ENCODE results near the gene TRMT1.

TRMT1 gene

GRCh38 chr19:13127811-13128575, 11.5 kb upstream of the TRMT1 start:
- Histone ChIP-seq H3K4me3 (ENCODE audit: low read length, poor library complexity, severe bottlenecking) (no peak overlapping the region), H3K36me3 (ENCODE audit: insufficient read depth, low read length) (peaks cover 6% of the 10 kb centered on the region; the same call in 1 of the 2 replicates), H3K9me3 (ENCODE audit: insufficient read depth, low read depth, low read length) (no peaks in the 10 kb centered on the region), H3K79me2 (ENCODE audit: insufficient read depth, low read length) (peaks cover 87% of the 10 kb centered on the region), H3K9me2 (replicated peaks; ENCODE audit: low read depth, low read length) (no peaks in the 10 kb centered on the region), H3K27me3 (ENCODE audit: insufficient read depth, low read length, poor library complexity, severe bottlenecking) (no peaks in the 10 kb centered on the region), H3K4me2 (ENCODE audit: low read depth, low read length, poor library complexity, severe bottlenecking) (no peak overlapping the region), H4K20me1 (ENCODE audit: insufficient read depth, low read length, poor library complexity, severe bottlenecking) (peaks cover 57% of the 10 kb centered on the region), H2AFZ (ENCODE audit: low read length) (no peak overlapping the region), H3F3A (ENCODE audit: low read depth) (no peaks in the 10 kb centered on the region), H3K9ac (ENCODE audit: low read depth, low read length, poor library complexity, severe bottlenecking) (no peak overlapping the region), H3K4me1 (ENCODE audit: insufficient read depth, low read length, poor library complexity, severe bottlenecking) (peaks cover 16% of the 10 kb centered on the region)
- no peak for TF ChIP-seq EZH2phosphoT487 (IDR thresholded peaks at IDR 0.05; ENCODE audit: borderline replicate concordance)
- TF ChIP-seq CTCF (conservative IDR thresholded peaks at IDR 0.05; ENCODE audit: low read length) = no peak

GRCh38 chr19:13127051-13127450, 10.5 kb upstream of the TRMT1 start:
- Histone ChIP-seq H3K9me2 (replicated peaks; ENCODE audit: low read depth, low read length) (no peaks in the 10 kb centered on the region), H2AFZ (ENCODE audit: low read length) (no peak overlapping the region), H3F3A (ENCODE audit: low read depth) (no peaks in the 10 kb centered on the region), H3K9ac (ENCODE audit: low read depth, low read length, poor library complexity, severe bottlenecking) (no peak overlapping the region), H3K36me3 (ENCODE audit: insufficient read depth, low read length) (peaks cover 6% of the 10 kb centered on the region; the same call in 1 of the 2 replicates), H3K4me3 (ENCODE audit: low read length, poor library complexity, severe bottlenecking) (no peak overlapping the region), H3K4me2 (ENCODE audit: low read depth, low read length, poor library complexity, severe bottlenecking) (no peak overlapping the region), H3K79me2 (ENCODE audit: insufficient read depth, low read length) (peaks cover 92% of the 10 kb centered on the region), H3K4me1 (ENCODE audit: insufficient read depth, low read length, poor library complexity, severe bottlenecking) (peaks cover 10% of the 10 kb centered on the region), H3K27me3 (ENCODE audit: insufficient read depth, low read length, poor library complexity, severe bottlenecking) (no peaks in the 10 kb centered on the region), H3K9me3 (ENCODE audit: insufficient read depth, low read depth, low read length) (no peaks in the 10 kb centered on the region), H4K20me1 (ENCODE audit: insufficient read depth, low read length, poor library complexity, severe bottlenecking) (peaks cover 57% of the 10 kb centered on the region)
- TF ChIP-seq CTCF (conservative IDR thresholded peaks at IDR 0.05; ENCODE audit: low read length) (no peak), EZH2phosphoT487 (IDR thresholded peaks at IDR 0.05; ENCODE audit: borderline replicate concordance) (no peak)

- H4K20me1 ChIP-seq (ENCODE audit: insufficient read depth, low read length, poor library complexity, severe bottlenecking) = peaks cover 70% of the 10 kb centered on the region
- TF ChIP-seq CTCF (conservative IDR thresholded peaks at IDR 0.05; ENCODE audit: low read length) (no peak), EZH2phosphoT487 (IDR thresholded peaks at IDR 0.05; ENCODE audit: borderline replicate concordance) (no peak)
- no peak overlapping the region for H2AFZ ChIP-seq (ENCODE audit: low read length)
These were observed 6.7 kb upstream of the TRMT1 start for GRCh38 chr19:13122980-13123957.

More at GRCh38 chr19:13122980-13123957, 6.7 kb upstream of the TRMT1 start:
- Histone ChIP-seq H3K4me1 (ENCODE audit: insufficient read depth, low read length, poor library complexity, severe bottlenecking) (peaks cover 33% of the 10 kb centered on the region), H3K9ac (ENCODE audit: low read depth, low read length, poor library complexity, severe bottlenecking) (no peak overlapping the region), H3F3A (ENCODE audit: low read depth) (no peaks in the 10 kb centered on the region), H3K36me3 (ENCODE audit: insufficient read depth, low read length) (peaks cover 6% of the 10 kb centered on the region; the same call in 1 of the 2 replicates), H3K4me3 (ENCODE audit: low read length, poor library complexity, severe bottlenecking) (no peak overlapping the region), H3K27me3 (ENCODE audit: insufficient read depth, low read length, poor library complexity, severe bottlenecking) (no peaks in the 10 kb centered on the region), H3K4me2 (ENCODE audit: low read depth, low read length, poor library complexity, severe bottlenecking) (no peak overlapping the region), H3K9me2 (replicated peaks; ENCODE audit: low read depth, low read length) (no peaks in the 10 kb centered on the region), H3K9me3 (ENCODE audit: insufficient read depth, low read depth, low read length) (no peaks in the 10 kb centered on the region), H3K79me2 (ENCODE audit: insufficient read depth, low read length) (peaks cover 98% of the 10 kb centered on the region)
